Fibroblast of skin of back (primary cell): ENCODE measurements around the gene PIK3R2.
A peak's percentile ranks its signal among the peaks of the same experiment; 100 is the strongest.
"Not testable (repeated sequence)": the region's sequence is repeated elsewhere in the genome, so short reads cannot be mapped to it uniquely, and the experiment has no call there.

Experiments
- DNase-seq: peaks from one replicate; pipeline ENCODE4 v3.0.0-alpha.2; 2013

The PIK3R2 gene

GRCh38 chr19:18155095-18156087, 2.4 kb downstream of the PIK3R2 start:
- no peak for DNase-seq

- no peak for DNase-seq
Observed at GRCh38 chr19:18156268-18156667, 3.3 kb downstream of the PIK3R2 start.

GRCh38 chr19:18156841-18157464, 4.0 kb downstream of the PIK3R2 start:
- DNase-seq = peak; percentile 76

- no peak for DNase-seq
Observed at GRCh38 chr19:18157465-18158063, 4.6 kb downstream of the PIK3R2 start.

GRCh38 chr19:18158467-18158866, 5.5 kb downstream of the PIK3R2 start:
- DNase-seq = no peak

GRCh38 chr19:18159059-18159616, 6.2 kb downstream of the PIK3R2 start:
- DNase-seq = not testable (repeated sequence)

GRCh38 chr19:18159810-18160209, 6.8 kb downstream of the PIK3R2 start:
- no peak for DNase-seq

- DNase-seq = no peak
Observed at GRCh38 chr19:18160493-18160970, 7.6 kb downstream of the PIK3R2 start.

- DNase-seq = peak; percentile 54
Observed at GRCh38 chr19:18160971-18161635, 8.1 kb downstream of the PIK3R2 start.

- no peak for DNase-seq
Observed at GRCh38 chr19:18161636-18162002, 8.7 kb downstream of the PIK3R2 start.

GRCh38 chr19:18164072-18164471, 11.1 kb downstream of the PIK3R2 start:
- DNase-seq = no peak

- DNase-seq = no peak
Observed at GRCh38 chr19:18165794-18166544, 13.0 kb downstream of the PIK3R2 start.

- no peak for DNase-seq
Observed at GRCh38 chr19:18167011-18167410, 14.0 kb downstream of the PIK3R2 start.

- peak; percentile 29 for DNase-seq
Observed at GRCh38 chr19:18167975-18168645, 15.1 kb downstream of the PIK3R2 start.

GRCh38 chr19:18168673-18169381, 15.9 kb downstream of the PIK3R2 start:
- no peak for DNase-seq

GRCh38 chr19:18170714-18171255, 17.8 kb downstream of the PIK3R2 start:
- DNase-seq = no peak

GRCh38 chr19:18171605-18172327, 18.8 kb downstream of the PIK3R2 start:
- no peak for DNase-seq

GRCh38 chr19:18172331-18173053, 19.5 kb downstream of the PIK3R2 start:
- DNase-seq = no peak
